ENCODE measurements around the gene RAPGEFL1. TPM values are rescaled to one million over a fixed set of nuclear protein-coding genes. Genes with fewer than 3 reads are reported as not detected.

The RAPGEFL1 gene
- total RNA-seq, 1 donor from 2014 or later: 11.8 TPM

DNA sequence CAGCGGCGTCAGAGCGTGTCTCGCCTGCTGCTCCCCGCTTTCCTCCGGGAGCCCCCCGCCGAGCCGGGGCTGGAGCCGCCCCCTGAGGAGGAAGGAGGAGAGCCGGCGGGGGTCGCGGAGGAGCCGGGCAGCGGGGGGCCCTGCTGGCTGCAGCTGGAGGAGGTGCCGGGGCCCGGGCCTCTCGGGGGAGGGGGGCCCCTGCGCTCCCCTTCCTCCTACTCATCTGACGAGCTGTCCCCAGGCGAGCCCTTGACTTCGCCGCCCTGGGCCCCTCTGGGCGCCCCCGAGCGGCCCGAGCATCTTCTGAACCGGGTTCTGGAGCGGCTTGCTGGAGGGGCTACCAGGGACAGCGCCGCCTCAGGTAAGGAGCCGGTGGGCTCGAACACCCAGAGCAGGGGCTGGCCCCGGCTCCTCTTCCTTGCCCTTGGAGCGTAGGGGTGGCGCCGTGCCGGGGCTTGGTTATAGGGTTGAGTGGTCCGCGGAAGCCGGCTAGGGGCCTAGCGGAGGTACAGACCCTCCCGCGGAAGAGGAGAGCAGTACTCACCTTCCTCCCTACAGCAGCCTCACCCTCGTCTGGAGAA lies 841 bp downstream of the RAPGEFL1 start:
- Mint-ChIP-seq H3K27ac (no peak overlapping the region), H3K9me3 (no peaks in the 10 kb centered on the region), H3K4me1 (ENCODE audit: low read depth) (peaks cover 8% of the 10 kb centered on the region), H3K4me3 (peak overlapping the region; percentile 7), H3K27me3 (ENCODE audit: insufficient read depth) (no peaks in the 10 kb centered on the region), H3K36me3 (ENCODE audit: low read depth) (peaks cover 23% of the 10 kb centered on the region)
- intact Hi-C loops (cut with micrococcal nuclease): no loop called here
- DNase-seq (ENCODE audit: low spot score): no peak

DNA sequence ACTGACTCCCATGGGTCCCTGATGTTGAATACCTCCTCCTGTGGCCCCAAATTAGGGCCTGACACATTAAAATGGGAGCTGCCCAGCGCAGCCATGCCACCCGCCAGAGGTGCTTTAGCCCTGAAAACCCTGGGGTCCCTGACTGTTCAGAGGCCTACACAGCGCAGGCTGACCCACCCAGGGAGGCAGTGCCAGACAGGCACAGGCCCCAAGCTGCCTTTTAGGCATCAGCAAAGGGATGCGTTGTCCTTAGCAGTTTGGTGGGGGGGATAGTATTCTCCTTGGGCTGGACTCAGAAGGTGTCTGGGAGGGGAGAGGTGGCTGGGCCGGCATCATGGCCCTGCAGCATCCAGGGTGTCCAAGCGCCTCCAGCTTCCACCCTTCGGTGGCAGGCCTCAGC lies 1.4 kb downstream of the RAPGEFL1 start:
- no peaks in the 10 kb centered on the region for H3K27me3 Mint-ChIP-seq (ENCODE audit: insufficient read depth)
- H3K9me3 Mint-ChIP-seq: no peaks in the 10 kb centered on the region
- no peak for DNase-seq (ENCODE audit: low spot score)
- H3K36me3 Mint-ChIP-seq (ENCODE audit: low read depth): peaks cover 19% of the 10 kb centered on the region
- H3K27ac Mint-ChIP-seq: no peak overlapping the region
- intact Hi-C loops (cut with micrococcal nuclease): no loop called here
- peak overlapping the region; percentile 7 for H3K4me3 Mint-ChIP-seq
- H3K4me1 Mint-ChIP-seq (ENCODE audit: low read depth): peaks cover 8% of the 10 kb centered on the region

DNA sequence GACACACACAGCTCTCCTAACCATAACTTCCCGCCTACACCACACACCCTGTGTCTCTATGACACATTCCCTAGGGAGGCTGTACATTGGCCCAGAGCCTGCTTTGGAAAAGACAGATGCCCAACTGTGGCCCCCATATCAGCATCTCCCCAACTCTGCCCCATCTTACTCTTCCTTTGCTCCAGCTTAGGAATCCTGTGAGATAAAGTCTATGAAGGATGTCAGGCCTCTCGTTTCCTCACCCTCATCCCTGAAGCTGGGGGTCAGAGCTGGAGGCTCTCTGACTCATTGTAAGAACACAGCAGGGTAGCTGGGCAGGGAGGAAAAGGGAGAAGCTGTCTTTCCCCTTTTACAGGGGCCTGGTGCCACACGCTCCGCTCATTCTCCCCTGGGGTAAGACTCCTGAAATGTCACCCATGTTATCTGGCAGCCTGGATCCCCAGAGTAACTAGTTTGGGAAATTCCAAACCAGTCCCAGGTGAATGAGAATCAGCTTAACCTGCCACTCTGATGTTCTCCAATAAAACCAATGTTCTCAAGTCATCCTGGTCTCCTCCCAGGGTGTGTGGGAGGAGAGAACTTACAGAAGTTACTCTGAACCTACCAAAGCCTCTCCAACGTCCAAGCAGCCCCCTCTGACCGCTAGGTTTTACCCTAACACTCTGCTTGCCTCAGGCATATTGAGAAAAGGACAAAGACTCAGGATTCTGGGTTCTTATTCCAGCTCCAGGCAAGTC lies 2.8 kb downstream of the RAPGEFL1 start:
- Mint-ChIP-seq H3K4me1 (ENCODE audit: low read depth) (peaks cover 8% of the 10 kb centered on the region), H3K36me3 (ENCODE audit: low read depth) (peaks cover 17% of the 10 kb centered on the region), H3K27ac (no peak overlapping the region), H3K27me3 (ENCODE audit: insufficient read depth) (no peaks in the 10 kb centered on the region), H3K4me3 (peak overlapping the region; percentile 47), H3K9me3 (no peaks in the 10 kb centered on the region)
- no peak for DNase-seq (ENCODE audit: low spot score)
- intact Hi-C loops (cut with micrococcal nuclease): no loop called here

DNA sequence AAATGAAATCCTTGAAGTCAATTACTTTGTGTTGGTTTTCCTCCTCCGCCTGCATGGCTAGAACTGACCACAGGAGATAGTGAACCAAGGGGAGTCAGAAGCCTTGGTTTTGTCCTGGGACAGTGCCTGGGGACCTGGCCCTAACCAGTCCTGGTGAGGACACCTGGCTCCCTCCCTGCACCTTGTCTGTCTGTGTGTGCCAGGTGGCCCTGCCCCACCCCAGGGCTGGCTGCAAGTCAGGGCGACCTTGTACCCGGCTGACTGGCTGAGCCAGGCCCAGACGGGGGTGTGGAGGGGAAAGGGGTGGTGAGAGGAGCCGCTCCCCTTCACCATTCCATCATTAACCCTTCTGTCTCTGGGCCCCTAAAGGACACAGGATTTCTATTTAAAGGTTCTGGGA lies 3.4 kb downstream of the RAPGEFL1 start:
- no peak for DNase-seq (ENCODE audit: low spot score)
- H3K27me3 Mint-ChIP-seq (ENCODE audit: insufficient read depth): no peaks in the 10 kb centered on the region
- peaks cover 15% of the 10 kb centered on the region for H3K36me3 Mint-ChIP-seq (ENCODE audit: low read depth)
- H3K4me1 Mint-ChIP-seq (ENCODE audit: low read depth): peaks cover 8% of the 10 kb centered on the region
- H3K4me3 Mint-ChIP-seq: no peak overlapping the region
- intact Hi-C loops (cut with micrococcal nuclease): no loop called here
- no peaks in the 10 kb centered on the region for H3K9me3 Mint-ChIP-seq
- no peak overlapping the region for H3K27ac Mint-ChIP-seq

DNA sequence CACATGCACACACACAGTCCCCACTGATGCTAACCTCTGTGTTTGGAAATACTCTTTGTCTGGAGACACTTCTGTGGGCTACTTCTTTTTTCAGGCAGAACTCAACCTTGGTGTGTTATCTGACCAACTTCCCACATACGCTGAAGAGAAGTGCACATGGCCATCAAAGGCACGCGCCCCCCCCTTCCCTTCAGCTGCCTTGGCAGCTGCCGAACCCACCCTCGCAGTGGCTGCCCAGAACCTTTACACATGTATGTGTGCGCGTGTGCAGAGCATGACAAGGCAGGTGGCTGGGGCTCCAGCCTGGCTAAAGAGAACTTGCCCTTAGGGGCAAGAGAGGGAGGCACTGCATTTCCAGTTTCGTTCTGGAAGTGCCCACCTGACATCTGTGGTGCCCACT lies 3.9 kb downstream of the RAPGEFL1 start:
- no peak overlapping the region for H3K27ac Mint-ChIP-seq
- intact Hi-C loops (cut with micrococcal nuclease): no loop called here
- no peak for DNase-seq (ENCODE audit: low spot score)
- H3K27me3 Mint-ChIP-seq (ENCODE audit: insufficient read depth): no peaks in the 10 kb centered on the region
- H3K36me3 Mint-ChIP-seq (ENCODE audit: low read depth): peaks cover 10% of the 10 kb centered on the region
- H3K4me3 Mint-ChIP-seq: no peak overlapping the region
- peaks cover 8% of the 10 kb centered on the region for H3K4me1 Mint-ChIP-seq (ENCODE audit: low read depth)
- no peaks in the 10 kb centered on the region for H3K9me3 Mint-ChIP-seq

DNA sequence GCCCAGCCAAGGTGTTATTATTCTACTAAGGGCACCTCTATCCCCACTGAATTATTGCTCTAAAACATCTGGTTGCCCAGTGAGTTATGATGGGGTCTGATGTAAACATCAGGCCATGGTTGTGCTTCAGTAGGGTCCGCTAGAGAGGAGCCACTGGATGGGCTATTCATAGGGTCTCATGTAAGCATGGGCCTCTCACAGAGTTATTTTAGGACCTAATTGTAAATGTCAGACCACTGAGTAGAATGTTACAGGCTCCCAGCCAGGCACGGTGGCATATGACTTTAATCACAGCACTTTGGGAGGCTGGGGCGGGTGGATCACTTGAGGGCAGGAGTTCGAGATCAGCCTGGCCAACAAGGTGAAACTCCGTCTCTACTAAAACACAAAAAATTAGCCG lies 5.3 kb downstream of the RAPGEFL1 start:
- intact Hi-C loops (cut with micrococcal nuclease): no loop called here
- Mint-ChIP-seq H3K27me3 (ENCODE audit: insufficient read depth) (no peaks in the 10 kb centered on the region), H3K4me1 (ENCODE audit: low read depth) (no peaks in the 10 kb centered on the region), H3K9me3 (no peaks in the 10 kb centered on the region), H3K4me3 (no peak overlapping the region), H3K27ac (no peak overlapping the region), H3K36me3 (ENCODE audit: low read depth) (peaks cover 2% of the 10 kb centered on the region)
- DNase-seq (ENCODE audit: low spot score): no peak

DNA sequence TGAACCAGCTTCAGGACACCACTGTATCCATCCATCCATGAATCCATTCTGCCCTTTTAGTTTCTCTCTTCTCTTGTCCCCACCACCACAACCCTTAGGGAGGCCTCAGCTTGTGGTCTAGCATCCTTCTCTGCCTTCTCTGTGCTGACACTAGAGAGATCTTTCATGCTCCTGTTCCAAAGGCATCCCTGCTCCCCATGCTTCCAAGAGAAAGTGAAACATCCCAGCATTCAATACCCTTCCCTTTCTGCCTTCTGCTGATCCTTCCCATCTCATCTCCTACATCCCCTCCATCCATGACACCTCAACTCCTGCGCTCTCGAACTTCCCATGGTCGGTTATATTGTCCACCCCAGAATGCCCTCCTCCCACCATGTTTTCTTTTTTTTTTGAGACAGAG lies 10.0 kb downstream of the RAPGEFL1 start:
- H3K27me3 Mint-ChIP-seq (ENCODE audit: insufficient read depth): peaks cover 2% of the 10 kb centered on the region
- peaks cover 16% of the 10 kb centered on the region for H3K4me1 Mint-ChIP-seq (ENCODE audit: low read depth)
- DNase-seq (ENCODE audit: low spot score): no peak
- H3K4me3 Mint-ChIP-seq: no peak overlapping the region
- intact Hi-C loops (cut with micrococcal nuclease): no loop called here
- no peaks in the 10 kb centered on the region for H3K9me3 Mint-ChIP-seq
- H3K27ac Mint-ChIP-seq: no peak overlapping the region
- H3K36me3 Mint-ChIP-seq (ENCODE audit: low read depth): peaks cover 5% of the 10 kb centered on the region

DNA sequence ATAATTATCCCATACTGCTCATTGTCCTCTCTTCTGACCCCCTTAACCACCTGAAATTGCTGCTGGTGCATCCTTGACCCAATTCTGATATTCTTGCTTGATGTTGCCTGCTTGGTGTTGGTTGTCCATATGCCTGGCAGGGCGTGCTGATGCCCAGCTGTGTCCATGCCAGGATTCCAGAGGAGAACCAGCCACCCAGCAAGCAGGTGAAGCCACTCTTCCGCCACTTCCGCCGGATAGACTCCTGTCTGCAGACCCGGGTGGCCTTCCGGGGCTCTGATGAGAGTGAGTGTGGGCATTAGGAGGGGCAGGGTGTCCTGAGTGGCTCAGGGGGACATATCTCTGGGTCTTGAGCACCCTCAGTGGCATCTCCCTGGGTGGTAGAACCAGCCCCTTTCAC lies 11.4 kb downstream of the RAPGEFL1 start:
- Mint-ChIP-seq H3K27ac (no peak overlapping the region), H3K4me1 (ENCODE audit: low read depth) (peaks cover 16% of the 10 kb centered on the region), H3K27me3 (ENCODE audit: insufficient read depth) (peaks cover 2% of the 10 kb centered on the region), H3K9me3 (no peaks in the 10 kb centered on the region), H3K4me3 (no peak overlapping the region), H3K36me3 (ENCODE audit: low read depth) (peaks cover 5% of the 10 kb centered on the region)
- no peak for DNase-seq (ENCODE audit: low spot score)
- intact Hi-C loops (cut with micrococcal nuclease): no loop called here

DNA sequence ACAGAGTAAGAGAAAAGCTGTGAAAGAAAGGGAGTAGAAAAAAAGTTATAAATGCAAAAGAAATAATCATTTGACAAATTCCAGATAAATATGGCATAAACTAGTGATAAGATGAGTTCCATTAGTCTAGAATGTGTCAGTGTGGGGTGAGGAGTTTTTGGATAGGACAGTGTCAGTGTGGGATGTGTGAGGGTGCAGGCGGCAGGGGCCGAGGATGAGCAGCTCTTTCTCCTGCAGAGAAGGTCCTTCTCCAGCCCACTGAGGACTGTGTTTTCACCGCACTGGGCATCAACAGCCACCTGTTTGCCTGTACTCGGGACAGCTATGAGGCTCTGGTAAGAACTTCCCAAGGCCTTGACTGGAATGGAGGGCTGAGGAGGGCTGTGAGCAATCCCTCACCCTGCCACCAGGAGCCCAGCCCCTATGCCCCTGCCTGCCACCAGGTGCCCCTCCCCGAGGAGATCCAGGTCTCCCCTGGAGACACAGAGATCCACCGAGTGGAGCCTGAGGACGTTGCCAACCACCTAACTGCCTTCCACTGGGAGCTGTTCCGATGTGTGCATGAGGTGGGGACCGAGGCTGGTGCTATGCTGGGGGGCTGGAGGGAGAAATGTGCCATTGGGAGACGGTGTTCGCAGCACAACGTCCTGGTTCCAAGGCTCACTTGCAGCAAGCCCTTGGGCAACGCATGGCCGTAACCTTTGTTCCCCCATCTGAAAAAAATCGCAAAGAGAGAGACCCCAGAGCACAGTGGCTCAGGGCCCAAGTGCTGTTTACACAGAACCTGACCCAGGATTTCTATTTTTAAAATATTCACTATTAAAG lies 13.1 kb downstream of the RAPGEFL1 start:
- H3K27me3 Mint-ChIP-seq (ENCODE audit: insufficient read depth): peaks cover 2% of the 10 kb centered on the region
- peaks cover 16% of the 10 kb centered on the region for H3K4me1 Mint-ChIP-seq (ENCODE audit: low read depth)
- H3K4me3 Mint-ChIP-seq: peak overlapping the region; percentile 72
- intact Hi-C loops (cut with micrococcal nuclease): loop anchor here (1.0 to 2.0 kb wide), 3 partner anchors 14 to 177 kb away; partner anchors contain the start of gene RAPGEFL1
- no peaks in the 10 kb centered on the region for H3K9me3 Mint-ChIP-seq
- no peak for DNase-seq (ENCODE audit: low spot score)
- H3K27ac Mint-ChIP-seq: no peak overlapping the region
- peaks cover 5% of the 10 kb centered on the region for H3K36me3 Mint-ChIP-seq (ENCODE audit: low read depth)

DNA sequence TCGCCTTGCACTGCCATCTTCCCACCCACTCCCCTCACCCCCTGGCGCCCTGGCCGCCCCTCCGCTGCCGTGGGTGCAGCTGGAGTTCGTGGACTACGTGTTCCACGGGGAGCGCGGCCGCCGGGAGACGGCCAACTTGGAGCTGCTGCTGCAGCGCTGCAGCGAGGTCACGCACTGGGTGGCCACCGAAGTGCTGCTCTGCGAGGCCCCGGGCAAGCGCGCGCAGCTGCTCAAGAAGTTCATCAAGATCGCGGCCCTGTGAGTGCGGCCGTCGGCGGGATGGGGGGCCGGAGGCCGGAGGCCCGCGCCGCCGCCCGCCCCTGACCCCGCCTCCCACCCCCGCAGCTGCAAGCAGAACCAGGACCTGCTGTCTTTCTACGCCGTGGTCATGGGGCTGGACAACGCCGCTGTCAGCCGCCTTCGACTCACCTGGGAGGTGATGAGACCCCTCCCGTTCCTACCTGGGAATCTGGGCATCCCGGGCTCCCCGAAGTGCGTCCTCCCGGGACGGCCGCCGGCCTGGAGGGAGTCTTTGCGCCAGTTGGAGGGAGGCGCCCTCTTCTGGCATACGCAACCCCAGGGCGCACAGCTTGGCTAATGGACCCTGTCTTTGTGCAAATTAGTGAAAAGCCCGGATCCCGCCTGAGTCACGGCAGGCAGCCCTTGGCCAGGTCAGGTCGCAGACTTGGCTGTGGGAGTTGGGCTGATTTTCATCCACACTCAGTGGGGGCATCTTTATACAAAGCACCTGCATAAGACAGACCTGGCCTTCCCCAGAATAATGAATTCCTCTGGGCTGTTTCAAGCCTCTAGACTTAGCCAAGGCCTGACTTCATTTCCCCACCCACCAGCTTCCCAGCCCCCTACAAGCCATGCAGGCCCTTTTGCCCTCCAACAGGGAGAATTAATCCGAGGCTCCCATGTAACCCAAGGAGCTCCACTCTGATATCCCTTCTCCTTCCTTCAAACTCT lies 14.3 kb downstream of the RAPGEFL1 start:
- H3K27ac Mint-ChIP-seq: peak overlapping the region; percentile 79
- H3K36me3 Mint-ChIP-seq (ENCODE audit: low read depth): peaks cover 5% of the 10 kb centered on the region
- peak; percentile 53 for DNase-seq (ENCODE audit: low spot score)
- H3K4me1 Mint-ChIP-seq (ENCODE audit: low read depth): peaks cover 16% of the 10 kb centered on the region
- H3K4me3 Mint-ChIP-seq: peak overlapping the region; percentile 92
- no peaks in the 10 kb centered on the region for H3K9me3 Mint-ChIP-seq
- H3K27me3 Mint-ChIP-seq (ENCODE audit: insufficient read depth): peaks cover 2% of the 10 kb centered on the region
- intact Hi-C loops (cut with micrococcal nuclease): loop anchor here (1.0 to 2.0 kb wide), 3 partner anchors 15 to 178 kb away; partner anchors contain the start of gene RAPGEFL1

DNA sequence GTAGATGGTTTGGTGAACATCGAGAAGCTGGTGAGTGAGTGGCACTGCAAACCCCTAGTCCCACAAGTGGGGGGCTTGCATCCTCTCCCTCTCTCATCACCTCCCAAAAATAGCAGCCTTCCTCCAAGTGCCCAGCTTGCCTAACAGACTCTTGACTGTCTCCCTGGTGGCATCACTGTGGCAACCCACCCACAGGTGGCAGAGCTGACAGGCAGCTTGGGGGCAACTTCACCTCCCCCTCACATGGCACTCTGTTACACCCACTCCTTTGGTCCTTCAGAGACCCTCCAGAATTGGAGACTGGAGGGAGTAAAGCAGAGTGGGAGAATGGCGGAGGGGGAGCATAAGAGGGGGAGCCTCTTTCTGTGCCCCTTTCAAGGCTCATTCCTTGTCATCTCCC lies 15.7 kb downstream of the RAPGEFL1 start:
- H3K27me3 Mint-ChIP-seq (ENCODE audit: insufficient read depth): peaks cover 2% of the 10 kb centered on the region
- no peaks in the 10 kb centered on the region for H3K9me3 Mint-ChIP-seq
- peak overlapping the region; percentile 58 for H3K4me3 Mint-ChIP-seq
- peaks cover 5% of the 10 kb centered on the region for H3K36me3 Mint-ChIP-seq (ENCODE audit: low read depth)
- no peak overlapping the region for H3K27ac Mint-ChIP-seq
- no peak for DNase-seq (ENCODE audit: low spot score)
- intact Hi-C loops (cut with micrococcal nuclease): no loop called here
- peaks cover 16% of the 10 kb centered on the region for H3K4me1 Mint-ChIP-seq (ENCODE audit: low read depth)

DNA sequence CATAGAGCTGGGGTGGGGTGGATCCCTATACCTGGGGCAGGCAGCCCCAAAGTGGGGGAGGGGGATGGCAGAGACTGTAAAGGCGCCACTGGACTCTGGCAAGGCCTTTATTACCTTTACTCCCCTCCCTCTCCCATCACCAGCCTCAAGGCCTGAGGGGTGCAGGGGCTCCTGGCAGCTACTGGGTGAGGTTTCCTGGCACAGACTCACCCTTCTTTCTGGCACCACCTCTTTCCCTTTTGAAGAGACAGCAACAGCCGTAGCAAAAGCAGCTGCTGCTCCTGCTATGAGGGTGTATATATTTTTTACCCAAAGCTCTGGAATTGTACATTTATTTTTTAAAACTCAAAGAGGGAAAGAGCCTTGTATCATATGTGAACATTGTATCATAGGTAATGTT lies 17.6 kb downstream of the RAPGEFL1 start:
- no peak for DNase-seq (ENCODE audit: low spot score)
- H3K4me1 Mint-ChIP-seq (ENCODE audit: low read depth): peaks cover 16% of the 10 kb centered on the region
- intact Hi-C loops (cut with micrococcal nuclease): no loop called here
- no peak overlapping the region for H3K4me3 Mint-ChIP-seq
- peaks cover 2% of the 10 kb centered on the region for H3K27me3 Mint-ChIP-seq (ENCODE audit: insufficient read depth)
- H3K9me3 Mint-ChIP-seq: no peaks in the 10 kb centered on the region
- H3K27ac Mint-ChIP-seq: no peak overlapping the region
- peaks cover 5% of the 10 kb centered on the region for H3K36me3 Mint-ChIP-seq (ENCODE audit: low read depth)

All from activated T-helper 1 cell treated with anti-CD3 and anti-CD28 coated beads, Interleukin-12 subunit alpha, Interleukin-12 subunit beta, Interleukin-2, Interleukin-4 antibody, amounts not matched to agents 30 ng/mL and 10 ng/mL and 1 ng/mL, durations not matched to agents 14 hours and 24 hours and 36 hours (primary cell).